HG03025 (cell line): ENCODE measurements around the gene GTF3A.
A peak's percentile ranks its signal among the peaks of the same experiment; 100 is the strongest.

Experiments
- ATAC-seq: cut with Tn5 transposase; IDR thresholded peaks from one replicate; pipeline ENCODE4 v1.9.1; 2021; ENCODE audit warnings: mild to moderate bottlenecking, moderate library complexity; ENCODE audit not compliant: unreplicated experiment, low FRiP score

The GTF3A gene

DNA sequence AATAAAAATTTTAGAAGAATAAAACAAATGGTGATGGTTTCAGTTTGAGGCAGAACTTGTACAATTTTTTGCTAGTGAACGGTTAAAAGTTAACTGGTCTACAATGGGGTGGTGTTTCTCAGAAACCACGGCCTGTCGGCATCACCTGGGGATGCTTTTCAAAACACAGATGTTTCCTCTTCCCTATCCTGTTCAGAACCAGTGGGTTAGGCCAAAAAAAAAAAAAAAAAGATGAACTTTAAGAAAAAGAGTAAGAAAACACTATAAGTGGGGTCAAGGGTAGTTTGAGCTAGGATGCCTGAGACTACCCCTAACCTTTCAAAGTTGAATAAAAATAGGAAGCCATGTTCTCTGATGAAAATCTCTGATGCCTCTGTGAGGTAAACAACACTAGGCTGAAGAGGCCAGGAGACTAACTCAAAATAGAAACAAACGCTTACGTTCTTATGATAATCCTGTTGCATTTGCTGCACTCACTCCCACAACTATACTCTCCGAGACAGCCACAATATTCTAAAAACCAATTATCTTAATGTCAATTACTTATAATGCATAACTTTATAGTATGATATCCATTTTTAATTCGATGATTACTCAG is 22.7 kb downstream of the GTF3A start:
- ATAC-seq = no peak

DNA sequence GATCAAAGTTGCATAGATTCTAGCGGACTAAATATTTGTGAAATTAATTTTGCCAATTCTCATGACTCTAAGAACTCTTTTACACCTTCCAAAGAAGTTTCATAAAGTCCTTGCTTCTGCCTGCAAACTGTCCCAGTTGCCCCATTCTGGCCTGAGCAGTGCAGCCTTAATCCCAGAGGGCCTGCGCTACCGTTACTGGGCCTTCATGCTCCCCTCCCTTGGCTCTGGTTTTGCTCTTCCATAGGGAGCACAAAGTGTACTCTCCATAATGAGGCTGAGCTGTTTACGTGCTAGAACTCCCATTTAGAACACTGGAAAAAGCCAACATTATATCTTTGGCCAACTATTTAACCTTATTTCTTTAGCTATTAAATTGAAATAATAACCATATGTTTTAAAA is 23.9 kb downstream of the GTF3A start:
- ATAC-seq = no peak

DNA sequence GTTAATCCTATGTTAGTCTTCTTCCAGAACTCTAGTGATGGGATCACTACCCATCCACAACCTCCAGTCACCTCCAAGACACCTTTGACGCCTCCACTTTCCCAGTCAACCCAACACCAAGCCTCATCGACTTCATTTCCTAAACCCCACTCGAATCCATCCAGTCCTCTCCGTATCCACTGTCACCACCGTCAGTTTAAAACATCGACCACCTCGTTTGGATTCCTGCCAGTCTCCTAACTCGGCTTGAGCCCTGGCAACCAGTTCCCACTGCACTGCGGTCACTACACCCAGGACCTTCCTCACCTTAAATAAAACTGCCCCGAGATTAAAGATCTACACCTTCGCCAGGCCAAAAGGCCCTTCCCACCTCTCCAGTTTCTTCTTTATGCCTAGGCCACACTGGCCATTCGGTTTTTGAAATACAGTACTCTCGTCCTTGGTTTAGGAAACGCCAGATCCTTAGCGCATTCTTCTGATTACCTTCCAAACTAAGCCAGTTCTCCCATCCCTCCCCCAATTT is 24.7 kb downstream of the GTF3A start:
- no peak for ATAC-seq

DNA sequence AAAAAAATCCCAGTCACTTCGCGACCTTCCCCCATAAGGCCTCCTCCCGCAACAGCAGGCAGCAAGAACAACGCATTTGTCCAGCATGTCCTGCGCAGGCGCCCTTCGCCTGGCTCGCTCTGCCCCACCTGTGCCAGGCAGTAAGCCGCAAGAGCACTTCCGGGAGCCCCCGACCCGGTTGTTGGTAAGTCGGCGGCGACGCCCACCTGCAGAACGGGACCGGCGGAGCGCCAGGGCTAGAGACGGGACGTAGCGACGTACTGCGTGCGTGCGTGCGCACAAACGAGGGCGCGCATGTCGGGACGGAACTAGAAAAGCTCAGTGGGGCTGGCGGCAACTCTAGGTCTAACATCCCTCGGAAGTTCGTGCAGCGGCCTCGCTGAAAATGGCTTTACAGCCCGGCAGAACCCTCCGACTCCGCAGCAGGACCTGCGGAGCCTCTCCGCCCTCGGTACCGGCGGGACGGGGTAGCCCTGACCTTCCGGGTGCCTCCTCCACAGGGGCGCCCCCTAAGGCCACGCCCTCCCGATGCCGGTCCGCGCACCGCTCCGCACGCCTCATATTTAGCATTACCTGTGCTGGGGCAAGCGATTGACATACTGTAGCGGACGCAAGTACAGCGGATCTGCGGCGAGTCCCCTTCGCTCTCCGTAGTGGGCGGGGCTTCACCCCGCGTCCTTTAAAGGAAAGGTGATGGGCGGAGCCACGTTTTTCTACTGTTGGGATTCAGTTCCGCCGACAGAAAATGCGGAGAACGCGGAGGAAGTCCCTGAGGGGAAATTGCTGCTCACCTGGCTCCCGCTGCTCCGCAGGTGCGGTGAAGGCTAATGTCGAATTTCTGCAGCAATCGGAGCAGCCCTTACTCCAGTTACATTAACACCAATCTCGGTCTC is 25.8 kb downstream of the GTF3A start, which contains the start of gene MTIF3:
TSS of gene MTIF3 (minus strand) at position 629 of the 893 bp plus-strand sequence. CDS start 10,116 bp downstream, outside the sequence.
- ATAC-seq = peak; percentile 86

DNA sequence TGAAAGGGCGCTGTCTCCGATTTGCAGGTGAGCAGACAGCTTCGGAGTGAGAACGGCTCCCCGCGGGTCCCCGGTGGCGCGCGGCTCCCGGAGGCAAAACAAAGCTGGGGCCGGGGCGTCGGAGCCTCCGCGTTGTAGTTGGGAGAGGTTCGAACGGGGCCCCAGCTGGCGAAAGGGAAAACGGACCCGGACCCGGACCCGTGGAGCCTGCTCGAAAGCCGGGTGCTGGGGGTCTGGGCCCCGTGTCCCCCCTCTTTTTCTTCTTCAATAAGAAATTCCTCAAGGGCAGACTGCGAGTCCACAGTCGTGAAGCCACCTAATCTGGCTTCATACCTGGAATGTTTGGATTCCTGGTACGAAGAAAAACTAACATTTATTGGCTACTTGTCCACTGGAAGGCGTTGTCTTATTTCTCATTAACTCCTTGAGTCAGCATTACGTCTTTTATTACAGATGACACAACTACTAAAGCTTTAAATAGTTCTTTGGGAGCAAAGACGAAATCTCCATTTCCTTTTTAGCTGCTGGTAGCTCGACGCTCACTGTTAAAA is 26.6 kb downstream of the GTF3A start:
- ATAC-seq = no peak

DNA sequence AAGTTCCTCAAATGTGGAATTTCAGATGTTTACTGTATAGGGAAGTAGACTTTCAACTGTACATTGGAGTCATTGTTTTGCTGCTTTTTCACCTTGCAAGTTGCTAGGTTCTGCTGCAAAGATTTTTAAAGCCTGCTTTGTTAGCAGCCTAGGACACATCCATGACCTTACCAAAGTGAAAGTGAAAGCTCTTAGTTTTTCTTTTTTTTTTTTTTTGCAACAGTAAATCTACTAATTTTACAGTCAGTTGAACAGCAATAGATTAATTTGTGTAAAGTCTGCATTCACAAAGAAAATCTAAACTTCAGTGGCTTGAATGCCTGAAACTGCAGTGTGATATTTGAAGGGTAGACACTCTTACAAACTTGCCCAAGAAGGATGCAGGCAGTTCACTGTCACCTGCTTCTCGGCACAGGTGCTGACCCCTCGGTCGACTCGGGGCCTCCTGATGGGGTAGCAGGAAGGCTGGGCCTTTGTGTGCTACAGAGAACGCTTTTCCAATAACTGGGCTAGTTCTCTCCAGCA is 31.0 kb downstream of the GTF3A start:
- ATAC-seq = no peak

DNA sequence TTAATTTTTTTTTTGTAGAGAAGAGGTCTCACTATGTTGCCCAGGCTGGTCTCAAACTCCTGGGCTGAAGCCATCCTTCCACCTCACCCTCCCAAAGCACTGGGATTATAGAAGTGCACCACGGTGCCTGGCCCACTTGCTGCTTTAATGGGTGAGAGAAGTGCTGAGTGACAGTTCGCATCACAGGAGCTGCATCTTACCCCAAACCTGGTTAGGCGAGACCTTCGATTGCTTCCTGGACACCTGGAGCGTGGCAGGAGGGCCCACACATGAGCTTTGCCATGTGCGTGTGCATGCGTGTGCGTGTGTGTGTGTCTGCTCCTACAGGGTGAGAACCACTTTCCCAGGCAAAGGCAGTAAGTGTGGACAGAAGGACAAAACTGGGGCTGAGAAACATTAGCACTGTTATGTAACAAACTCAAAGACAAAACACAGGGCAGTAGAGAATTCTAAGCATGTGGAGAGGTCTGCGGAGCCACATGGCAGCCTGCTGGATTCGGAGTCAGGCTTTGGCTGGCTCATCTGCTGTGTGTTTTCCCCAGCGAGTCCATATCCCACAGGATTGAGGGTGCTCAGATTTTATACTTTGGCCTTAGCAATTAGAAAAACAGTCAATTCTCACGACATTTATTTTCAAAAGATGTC is 37.6 kb downstream of the GTF3A start:
- no peak for ATAC-seq

DNA sequence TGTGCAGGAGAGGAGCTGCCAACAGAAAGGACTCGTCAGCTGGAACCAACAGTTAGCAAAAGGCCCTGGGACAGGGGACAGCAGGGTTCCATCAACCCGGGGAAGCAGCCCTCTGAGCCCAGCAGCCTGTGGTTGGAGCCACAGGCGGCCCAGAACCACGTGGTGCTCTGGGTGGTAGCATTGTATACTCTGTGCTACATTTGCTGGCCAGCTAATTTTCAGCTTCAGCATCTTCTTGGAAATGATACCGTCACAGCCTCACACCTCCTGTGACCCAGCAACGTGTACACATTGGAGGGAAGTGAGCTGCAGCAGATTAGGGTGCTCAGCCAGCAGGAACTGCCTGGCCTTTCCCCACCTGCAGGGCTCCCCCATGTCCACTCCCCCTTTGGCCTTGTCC is 39.1 kb downstream of the GTF3A start:
- ATAC-seq = no peak

DNA sequence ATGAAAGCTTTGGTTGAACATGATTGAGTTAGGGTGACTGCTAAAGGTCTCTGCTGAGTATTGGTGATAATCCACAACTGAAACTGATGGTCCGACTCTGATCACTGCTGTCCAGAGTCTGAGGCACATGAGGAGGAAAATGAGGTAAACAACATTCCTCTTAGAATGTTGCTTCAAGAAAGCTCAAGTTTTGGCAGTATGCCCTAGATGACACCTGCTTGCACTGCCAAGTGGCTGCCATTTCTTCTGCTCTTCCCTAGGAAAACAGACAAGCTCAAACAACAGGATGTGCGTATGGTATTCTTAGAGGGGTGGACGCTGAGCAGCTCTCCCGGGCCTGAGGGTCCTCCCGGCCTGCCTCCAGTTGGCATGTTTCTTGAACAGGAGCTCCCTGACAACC is 41.2 kb downstream of the GTF3A start:
- ATAC-seq = no peak

DNA sequence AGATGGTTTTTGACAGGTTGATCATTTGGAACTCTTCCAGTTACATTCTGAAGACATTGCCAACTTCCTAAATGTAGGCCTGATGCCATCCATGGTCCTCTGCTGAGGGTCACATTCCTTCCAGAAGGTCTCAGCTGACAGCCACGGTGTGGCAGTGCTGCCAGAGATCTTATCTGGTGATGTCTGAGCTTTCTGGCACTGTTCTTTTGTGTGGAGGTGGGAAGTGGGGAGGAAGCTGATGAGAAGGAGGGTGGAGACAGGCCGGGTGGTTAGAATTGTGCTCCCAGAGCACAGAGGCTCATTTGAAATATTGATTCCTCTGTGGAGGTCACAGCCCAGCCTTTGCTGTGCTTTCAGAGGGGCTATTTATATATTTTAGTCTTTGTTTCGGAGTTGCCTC is 42.1 kb downstream of the GTF3A start:
- ATAC-seq = no peak

DNA sequence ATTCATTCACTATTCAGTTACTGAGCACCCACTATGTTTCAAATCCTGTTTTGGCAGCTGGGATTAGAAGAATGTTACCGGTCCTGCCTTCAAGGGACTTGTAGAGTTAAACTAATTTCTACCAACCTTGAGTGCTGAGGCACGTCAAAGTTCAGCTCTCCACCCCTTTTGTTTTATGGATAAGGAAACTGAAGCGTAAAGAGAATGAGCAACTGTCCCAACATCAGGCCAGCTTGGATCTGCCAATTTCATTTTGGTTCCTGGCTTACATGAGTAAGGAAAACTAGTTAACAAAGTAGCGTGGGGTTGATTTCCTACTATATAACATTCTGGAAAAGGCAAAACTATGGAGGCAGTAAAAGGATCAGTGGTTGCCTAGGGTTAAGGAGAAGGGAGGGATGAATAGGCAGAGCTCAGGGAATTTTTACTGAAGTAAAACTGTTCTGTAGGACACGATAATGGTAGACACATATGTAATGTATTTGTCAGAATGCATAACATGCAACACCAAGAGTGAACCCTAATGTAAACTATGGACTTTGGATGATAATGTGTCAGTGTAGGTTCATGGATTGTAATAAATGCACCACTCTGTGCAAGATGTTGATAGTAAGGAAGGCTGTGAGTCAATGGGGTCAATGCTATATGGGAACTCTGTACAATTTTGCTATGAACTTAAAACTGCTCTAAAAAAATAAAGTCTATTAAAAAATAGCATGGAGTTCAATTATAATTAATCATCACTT is 45.8 kb downstream of the GTF3A start:
- ATAC-seq = no peak

DNA sequence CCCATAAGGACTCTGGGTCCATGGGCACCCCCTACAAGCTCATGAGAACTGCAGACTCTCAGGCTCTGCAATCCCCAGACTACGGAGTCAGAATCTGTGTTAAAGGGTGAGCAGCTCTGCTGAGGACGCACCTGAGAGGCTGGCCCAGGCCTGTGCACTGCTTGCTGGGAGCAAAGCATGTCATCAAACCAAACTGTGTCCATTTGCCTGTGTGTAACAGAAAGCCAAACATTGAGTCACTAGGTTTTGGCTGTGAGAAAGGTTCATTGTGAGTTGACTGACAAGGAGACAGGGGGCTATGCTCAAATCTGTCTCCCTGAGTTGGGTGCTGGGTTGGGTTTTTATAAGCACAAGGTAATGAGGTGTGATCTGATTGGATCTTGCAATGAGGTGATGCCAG is 48.0 kb downstream of the GTF3A start:
- no peak for ATAC-seq

DNA sequence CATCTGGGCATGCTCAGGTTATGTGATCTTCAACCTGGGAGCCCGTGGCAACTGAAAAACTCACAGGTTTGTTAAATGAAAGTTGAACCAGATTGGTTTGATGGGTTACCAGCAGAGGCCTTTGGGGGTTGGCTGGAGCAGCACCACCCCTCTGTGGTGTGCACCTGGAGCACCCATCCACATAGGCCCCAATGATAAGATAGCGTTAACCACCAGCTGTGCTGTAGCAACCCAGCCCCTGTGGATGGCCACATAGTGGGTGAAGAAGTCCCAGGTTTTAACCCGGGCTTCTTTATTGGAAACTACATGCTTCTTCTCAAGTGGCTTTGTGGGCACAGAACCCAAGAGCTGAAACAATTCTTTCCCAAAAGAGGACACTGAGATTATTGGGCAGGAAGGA is 48.5 kb downstream of the GTF3A start:
- no peak for ATAC-seq

DNA sequence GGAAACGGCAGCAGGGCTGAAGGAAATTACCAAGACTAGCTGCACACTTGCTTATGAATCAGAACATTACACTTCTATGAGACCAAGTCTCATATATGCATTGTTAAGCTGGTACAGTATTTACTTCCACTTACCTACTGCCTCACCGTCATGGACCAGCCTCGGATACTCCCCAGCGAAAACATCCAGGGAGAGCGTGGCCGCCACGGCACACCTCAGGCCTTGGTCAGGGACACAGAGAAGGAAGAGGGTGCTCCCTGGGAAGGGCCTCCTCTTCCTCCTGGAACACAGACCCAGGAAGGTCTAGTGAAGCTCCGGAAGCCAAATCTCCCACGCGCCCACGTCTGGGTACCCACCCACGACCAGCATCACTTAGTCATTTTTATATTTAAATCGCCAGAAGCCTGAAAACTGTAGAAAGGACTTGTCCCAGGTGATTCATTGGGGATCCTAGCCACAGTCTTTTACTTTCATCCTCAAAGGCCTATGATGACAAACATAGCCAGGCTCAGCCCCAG is 50.4 kb downstream of the GTF3A start:
- ATAC-seq = no peak

DNA sequence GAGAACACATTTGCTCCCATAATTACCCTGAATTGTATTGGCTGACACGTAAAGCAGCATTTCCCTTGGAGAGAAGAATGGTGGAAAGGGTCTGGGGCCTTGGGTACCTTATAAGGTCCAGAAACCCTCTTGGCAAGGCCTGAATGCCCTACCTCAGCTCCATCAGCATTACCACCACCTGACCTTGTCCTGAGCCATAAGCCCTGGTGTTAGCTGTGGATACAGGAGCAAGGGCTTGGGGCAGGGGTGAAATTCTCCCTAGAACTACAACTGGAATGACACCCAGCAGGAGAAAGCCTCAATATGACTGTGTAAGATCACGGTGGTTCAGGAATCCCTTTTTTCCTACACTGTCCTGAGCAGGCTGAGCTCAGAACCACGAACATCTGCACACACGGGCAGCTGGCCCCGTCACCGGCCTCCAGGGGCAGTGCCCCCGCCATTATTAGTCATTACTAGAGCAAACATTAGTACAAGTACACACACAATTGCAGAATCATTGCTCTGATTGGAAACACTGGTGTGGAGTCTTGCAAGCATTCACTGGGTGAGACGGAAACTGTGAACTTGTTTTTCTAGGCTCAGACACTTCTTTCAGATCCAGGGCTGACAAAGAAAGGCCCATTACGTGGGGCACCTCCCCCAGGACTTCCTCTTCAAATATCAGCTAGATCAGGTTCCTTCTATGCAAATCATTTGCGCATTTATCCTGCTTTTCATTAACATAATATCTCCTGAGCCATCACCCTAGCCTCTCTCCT is 52.7 kb downstream of the GTF3A start:
- ATAC-seq = peak; percentile 58

DNA sequence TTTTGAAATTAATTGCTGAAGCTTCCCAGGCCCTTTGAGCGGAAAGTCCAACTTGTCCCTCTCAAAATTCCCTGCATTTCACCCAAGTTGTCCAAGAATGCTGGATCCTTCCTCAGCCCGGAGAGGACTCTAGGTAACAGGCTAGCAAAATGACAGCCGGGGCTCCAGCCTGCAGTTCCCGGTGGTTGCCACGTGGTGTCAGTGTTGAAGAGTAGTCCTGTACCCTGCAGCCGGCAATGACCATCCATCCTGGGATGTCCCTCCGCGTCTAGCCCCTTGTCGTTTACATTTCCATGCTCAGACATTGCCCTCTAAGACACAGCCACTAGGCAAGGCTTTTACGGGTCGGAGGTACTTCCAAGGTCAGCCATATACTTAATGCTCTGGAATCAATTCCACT is 57.3 kb downstream of the GTF3A start:
- no peak for ATAC-seq

DNA sequence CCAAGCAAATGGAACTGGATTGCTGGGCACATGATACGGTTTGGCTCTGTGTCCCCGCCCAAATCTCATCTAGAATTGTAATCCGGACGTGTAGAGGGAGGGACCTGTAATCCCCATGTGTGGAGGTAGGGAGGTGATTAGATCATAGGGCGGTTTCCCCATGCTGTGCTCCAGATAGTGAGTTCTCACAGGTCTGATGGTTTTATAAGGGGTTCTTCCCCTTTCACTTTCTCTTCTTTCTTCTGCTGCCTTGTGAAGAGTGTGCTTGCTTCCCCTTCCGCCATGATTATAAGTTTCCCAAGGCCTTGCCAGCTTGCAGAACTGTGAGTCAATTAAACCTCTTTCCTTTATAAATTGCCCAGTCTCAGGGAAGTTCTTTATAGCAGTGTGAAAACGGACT is 58.6 kb downstream of the GTF3A start:
- peak; percentile 89 for ATAC-seq

DNA sequence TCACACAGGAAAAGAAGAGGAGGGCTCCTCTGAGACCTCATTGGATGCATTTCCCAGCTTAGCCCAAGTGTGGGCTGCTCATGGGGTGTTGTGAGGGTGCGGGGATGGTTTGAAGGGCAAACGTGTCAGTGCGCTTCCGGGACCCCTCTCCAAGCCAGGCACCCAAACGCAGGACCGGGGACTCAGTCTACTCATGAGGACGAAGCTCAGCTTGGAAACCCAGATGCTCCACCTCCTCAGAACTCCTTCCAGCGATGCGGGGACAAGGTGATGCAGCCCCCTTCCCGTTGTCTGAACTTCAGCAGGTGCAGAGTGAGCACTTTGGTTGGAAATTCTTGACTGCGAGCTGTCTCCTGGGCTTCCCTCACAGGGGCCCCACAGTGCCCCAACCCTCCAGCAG is 59.0 kb downstream of the GTF3A start:
- ATAC-seq = no peak
